NOMO-1 treated with DMSO at 0.1 percent for 48 hours (cell line): ENCODE measurements around the gene ATAD3A.
A peak's percentile ranks its signal among the peaks of the same experiment; 100 is the strongest.
"Not testable (repeated sequence)": the region's sequence is repeated elsewhere in the genome, so short reads cannot be mapped to it uniquely, and the experiment has no call there.

Experiments used
- DNase-seq: peaks from one replicate; lab custom pipeline; 2025; ENCODE audit not compliant: unreplicated experiment; lab: John Stamatoyannopoulos, UW

ATAD3A gene

GRCh38 chr1:1511533-1512285 is at the start of gene ATAD3A:
Gene ATAD3A, plus strand, starts transcription at chr1:1512162. Its CDS starts 107 bp downstream, at chr1:1512269.
- peak; percentile 94 for DNase-seq

GRCh38 chr1:1462318-1462966 is 49.5 kb upstream of the ATAD3A start:
- no peak for DNase-seq

DNA sequence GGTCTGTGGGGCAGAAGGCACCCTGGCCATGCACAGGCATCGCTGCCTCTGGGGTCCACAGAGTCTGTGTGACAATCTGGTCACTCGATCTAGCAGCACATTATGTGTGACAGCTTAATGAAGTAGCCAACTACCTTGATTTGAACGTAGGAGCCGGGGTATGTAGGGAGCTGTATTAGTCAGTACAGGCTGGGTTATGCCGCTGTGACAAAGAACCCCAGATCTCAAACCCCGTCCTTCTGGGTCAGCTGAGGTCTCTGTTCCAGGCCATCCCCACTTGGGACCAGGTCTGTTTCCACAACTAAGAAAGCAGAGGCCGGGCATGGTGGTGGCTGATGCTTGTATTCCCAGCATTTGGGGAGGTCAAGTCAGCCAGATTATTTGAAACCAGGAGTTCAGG is 48.6 kb upstream of the ATAD3A start:
- no peak for DNase-seq

DNA sequence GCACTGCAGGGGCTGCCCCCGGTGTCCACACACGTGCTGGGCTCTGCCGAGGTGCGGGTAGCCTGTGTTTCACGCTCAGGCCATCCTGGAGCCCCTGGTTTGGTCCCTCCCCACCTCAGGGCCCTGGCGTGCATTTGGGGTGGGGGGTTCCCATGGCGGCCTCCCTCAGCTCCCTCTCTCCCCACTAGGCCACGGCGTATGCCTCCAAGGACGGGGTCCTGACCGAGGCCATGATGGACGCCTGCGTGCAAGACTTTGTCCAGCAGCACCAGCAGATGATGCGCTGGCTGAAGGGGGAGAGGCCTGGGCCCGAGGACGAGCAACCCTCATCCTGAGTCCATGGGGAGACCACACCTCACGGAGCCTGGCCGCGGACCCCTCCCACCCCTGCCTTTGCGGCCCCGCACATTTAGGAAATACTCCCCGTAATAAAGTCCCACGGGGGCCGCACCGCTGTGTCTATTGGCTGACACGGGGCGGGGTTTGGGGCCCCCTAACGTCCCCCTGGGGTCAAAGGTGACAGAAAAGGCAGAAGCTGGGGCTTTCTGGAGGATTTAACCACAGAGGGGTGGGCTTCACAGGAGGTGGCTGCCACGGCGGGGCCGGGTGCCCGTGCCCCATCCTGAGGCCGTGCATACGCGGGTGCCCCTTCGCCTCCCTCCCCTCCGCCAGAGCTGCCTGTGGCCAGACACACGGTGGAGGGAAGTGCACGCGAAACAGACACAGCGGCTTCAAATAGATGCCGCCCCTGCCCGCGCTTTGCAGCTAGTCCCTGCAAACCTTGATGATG is 43.6 kb upstream of the ATAD3A start:
- not testable (repeated sequence) for DNase-seq

DNA sequence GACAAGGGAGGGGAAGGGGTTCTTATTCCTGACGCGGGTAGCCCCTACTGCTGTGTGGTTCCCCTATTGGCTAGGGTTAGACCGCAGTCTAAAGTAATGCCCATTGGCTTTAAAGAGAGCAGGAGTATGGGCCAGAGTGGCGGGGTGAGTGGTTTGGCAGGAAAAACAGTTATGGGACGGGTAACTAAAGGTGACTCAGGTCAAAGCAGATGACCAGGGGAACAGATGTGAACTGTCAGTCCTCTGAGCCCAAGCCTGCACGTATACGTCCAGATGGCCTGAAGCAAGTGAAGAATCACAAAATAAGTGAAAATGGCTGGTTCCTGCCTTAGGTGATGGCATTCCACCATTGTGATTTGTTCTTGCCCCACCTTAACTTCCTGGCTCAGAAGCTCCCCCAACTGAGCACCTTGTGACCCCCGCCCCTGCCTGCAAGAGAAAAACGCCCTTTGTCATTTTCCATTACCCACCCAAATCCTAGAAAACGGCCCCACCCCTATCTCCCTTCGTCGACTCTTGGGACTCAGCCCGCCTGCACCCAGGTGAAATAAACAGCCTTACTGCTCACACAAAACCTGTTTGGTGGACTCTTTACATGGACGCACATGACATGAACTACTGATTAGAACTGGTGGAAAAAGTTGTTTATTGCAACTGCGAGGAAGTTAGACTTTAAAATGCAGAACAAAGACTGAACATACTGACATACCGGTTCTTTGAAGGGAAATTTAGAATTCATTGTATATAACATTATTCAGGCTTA is 41.2 kb upstream of the ATAD3A start:
- peak; percentile 19 for DNase-seq

DNA sequence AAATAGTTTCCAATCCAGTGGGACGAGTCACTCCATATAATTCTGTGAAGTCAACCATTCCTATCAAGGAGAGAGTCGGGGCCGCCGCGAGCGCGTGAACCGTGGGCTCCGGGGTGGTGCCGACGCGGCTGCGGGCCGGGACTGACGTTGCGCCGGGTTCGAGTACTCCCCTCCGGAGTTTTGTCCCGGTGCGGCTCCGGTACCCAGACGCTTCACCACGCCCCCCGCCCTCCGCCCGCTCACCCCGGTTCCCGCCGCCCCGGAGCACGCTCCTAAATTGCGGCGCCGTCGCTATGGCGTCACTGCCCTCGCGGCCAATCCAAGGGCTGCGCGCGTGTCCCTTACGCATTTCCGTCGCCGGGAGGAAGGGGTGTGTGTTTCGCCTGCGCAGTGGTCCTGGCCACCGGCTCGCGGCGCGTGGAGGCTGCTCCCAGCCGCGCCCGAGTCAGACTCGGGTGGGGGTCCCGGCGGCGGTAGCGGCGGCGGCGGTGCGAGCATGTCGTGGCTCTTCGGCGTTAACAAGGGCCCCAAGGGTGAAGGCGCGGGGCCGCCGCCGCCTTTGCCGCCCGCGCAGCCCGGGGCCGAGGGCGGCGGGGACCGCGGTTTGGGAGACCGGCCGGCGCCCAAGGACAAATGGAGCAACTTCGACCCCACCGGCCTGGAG is 40.4 kb upstream of the ATAD3A start, which contains the start of gene ATAD3B:
TSS of gene ATAD3B (plus strand) at position 377 of the 664 bp plus-strand sequence. CDS start at position 497, 120 bp downstream.
- DNase-seq = peak; percentile 86

- not testable (repeated sequence) for DNase-seq
Measured at GRCh38 chr1:1472053-1472876, 39.7 kb upstream of the ATAD3A start.

- not testable (repeated sequence) for DNase-seq
Measured at GRCh38 chr1:1476011-1476410, 36.0 kb upstream of the ATAD3A start.

GRCh38 chr1:1477206-1477605 is 34.8 kb upstream of the ATAD3A start:
- no peak for DNase-seq

- DNase-seq = no peak
Measured at GRCh38 chr1:1479547-1480487, 32.1 kb upstream of the ATAD3A start.

- DNase-seq = not testable (repeated sequence)
Measured at GRCh38 chr1:1480488-1480867, 31.5 kb upstream of the ATAD3A start.

GRCh38 chr1:1481811-1482210 is 30.2 kb upstream of the ATAD3A start:
- DNase-seq = not testable (repeated sequence)

GRCh38 chr1:1482856-1483255 is 29.1 kb upstream of the ATAD3A start:
- DNase-seq = no peak

DNA sequence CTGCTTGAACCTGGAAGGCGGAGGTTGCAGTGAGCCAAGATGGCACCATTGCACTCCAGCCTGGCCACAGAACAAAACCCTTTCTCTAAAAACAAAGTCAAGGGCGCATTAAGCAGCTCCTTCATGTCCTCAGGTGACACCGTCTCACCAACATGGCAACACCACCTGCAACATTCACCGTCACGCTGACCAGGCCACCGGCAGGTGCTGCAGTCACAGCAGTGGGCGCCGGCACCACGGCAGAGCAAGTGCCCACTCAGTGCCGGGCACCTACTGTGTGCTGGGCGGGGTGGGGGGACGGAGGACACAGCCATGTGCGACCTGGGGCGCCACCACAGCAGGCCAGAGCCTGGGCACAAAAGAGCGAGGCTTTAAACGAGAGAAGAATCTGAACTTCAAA is 28.2 kb upstream of the ATAD3A start:
- DNase-seq = no peak

DNA sequence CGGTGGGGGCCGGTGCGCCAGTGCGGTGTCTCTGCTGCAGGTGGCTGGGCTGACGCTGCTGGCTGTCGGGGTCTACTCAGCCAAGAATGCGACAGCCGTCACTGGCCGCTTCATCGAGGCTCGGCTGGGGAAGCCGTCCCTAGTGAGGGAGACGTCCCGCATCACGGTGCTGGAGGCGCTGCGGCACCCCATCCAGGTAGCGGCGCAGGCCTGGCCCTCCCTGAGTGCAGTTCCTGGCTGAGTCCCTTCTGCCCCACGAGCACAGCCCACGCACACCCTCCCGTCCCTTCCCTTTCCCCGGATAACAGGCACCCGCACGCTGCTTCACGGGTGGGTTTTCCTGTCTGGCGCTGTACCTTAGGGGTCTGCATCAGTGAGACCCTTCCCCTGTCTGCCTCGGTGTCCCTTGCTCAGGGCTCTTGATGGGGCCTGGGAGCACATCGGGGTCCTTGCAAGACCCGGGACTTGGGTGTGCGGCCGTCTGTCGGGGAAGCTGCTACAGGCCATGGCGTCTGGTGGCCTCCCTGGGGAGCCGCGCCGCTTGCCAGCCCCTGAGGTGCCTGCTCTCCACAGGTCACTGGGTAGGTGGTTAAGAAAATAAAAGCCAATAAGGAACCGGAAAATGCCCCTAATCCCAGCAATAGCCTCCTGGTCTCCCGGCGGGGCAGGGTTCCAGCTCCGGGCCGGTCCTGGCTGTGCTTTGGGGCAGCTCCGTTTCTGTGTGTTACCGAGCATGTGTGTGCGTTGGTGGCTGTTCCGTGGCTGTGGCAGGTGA is 26.8 kb upstream of the ATAD3A start:
- not testable (repeated sequence) for DNase-seq

DNA sequence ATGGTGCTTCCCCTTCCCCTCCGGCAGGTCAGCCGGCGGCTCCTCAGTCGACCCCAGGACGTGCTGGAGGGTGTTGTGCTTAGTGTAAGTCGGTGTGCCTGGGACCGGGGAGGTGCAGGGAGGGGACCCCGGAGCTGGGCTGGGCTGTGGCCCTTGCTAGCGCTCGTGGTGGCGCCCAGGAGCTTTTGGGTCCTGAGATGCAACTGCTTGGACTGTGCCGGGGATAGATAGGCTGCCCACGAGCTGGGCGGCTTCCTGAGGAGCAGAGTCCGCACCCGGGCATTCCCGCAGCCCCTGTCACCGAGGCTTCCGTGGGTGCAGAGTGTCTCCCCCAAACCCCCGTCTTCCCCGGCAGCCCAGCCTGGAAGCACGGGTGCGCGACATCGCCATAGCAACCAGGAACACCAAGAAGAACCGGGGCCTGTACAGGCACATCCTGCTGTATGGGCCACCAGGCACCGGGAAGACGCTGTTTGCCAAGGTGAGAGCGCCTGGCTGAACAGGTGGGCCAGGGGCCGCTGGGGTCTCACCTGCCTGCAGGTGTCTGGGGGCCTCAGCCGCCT is 26.1 kb upstream of the ATAD3A start:
- not testable (repeated sequence) for DNase-seq

DNA sequence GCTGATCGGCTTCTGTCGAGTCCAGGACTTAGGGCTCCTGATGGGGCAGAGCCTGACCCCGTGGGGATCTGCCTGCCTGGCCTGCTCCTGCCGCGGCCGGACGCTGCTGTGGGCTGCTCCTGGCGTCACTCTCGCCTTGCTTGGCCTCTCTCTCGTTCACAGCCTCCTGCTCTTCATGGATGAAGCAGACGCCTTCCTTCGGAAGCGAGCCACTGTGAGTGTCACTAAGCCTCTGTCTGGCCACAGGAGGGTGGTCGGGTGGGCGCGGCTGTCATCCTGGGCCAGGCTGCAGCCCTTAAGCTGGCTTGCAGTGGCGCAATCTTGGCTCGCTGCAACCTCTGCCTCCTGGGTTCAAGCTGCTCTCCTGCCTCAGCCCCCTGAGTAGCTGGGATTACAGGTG is 24.3 kb upstream of the ATAD3A start:
- DNase-seq = no peak
